Nephron (organoid): Measurements from ENCODE around the gene ZNF668.
A peak's percentile ranks its signal among the peaks of the same experiment; 100 is the strongest.

Source experiments
- H3K27ac Mint-ChIP-seq, 3 experiments: 2 replicates each; pipeline ENCODE4 v1.8.0; 2020; ENCODE audit warnings: mixed read lengths in 3 of 3, mild to moderate bottlenecking in 2 of 3, moderate library complexity in 1 of 3
- H3K27me3 Mint-ChIP-seq: 2 replicates; pipeline ENCODE4 v1.8.0; 2021; ENCODE audit warnings: low read depth, mild to moderate bottlenecking, moderate library complexity, mixed read lengths
- H3K36me3 Mint-ChIP-seq: 2 replicates; pipeline ENCODE4 v1.8.0; 2020; ENCODE audit warnings: low read depth, mixed read lengths
- H3K4me1 Mint-ChIP-seq: 2 replicates; pipeline ENCODE4 v1.8.0; 2020; ENCODE audit warnings: mixed read lengths
- H3K4me3 Mint-ChIP-seq, 3 experiments: 2 replicates each; pipeline ENCODE4 v1.8.0; 2020; ENCODE audit warnings: mild to moderate bottlenecking in 3 of 3, mixed read lengths in 3 of 3, moderate library complexity in 2 of 3
- H3K9me3 Mint-ChIP-seq: 2 replicates; pipeline ENCODE4 v1.8.0; 2020; ENCODE audit warnings: mixed read lengths
- TF ChIP-seq, protein P1 (sequence below), 3 experiments: fragments of 200-600 bp; sonication (generic); IDR thresholded peaks; one replicate each; pipeline ENCODE4 v1.5.0; 2021; ENCODE audit warnings: antibody characterized with exemption in 3 of 3; ENCODE audit not compliant: unreplicated experiment in 3 of 3

Gene ZNF668

GRCh38 chr16:31033709-31034492 lies 40.1 kb downstream of the ZNF668 start:
- Mint-ChIP-seq H3K4me3 (peak overlapping the region; percentile 92 to 95 (median 94)), H3K27me3 (peaks cover 3% of the 10 kb centered on the region), H3K9me3 (no peaks in the 10 kb centered on the region), H3K27ac (peak overlapping the region; percentile 94 to 97 (median 95)), H3K4me1 (peaks cover 20% of the 10 kb centered on the region), H3K36me3 (peaks cover 16% of the 10 kb centered on the region)
- TF ChIP-seq, protein P1, sequence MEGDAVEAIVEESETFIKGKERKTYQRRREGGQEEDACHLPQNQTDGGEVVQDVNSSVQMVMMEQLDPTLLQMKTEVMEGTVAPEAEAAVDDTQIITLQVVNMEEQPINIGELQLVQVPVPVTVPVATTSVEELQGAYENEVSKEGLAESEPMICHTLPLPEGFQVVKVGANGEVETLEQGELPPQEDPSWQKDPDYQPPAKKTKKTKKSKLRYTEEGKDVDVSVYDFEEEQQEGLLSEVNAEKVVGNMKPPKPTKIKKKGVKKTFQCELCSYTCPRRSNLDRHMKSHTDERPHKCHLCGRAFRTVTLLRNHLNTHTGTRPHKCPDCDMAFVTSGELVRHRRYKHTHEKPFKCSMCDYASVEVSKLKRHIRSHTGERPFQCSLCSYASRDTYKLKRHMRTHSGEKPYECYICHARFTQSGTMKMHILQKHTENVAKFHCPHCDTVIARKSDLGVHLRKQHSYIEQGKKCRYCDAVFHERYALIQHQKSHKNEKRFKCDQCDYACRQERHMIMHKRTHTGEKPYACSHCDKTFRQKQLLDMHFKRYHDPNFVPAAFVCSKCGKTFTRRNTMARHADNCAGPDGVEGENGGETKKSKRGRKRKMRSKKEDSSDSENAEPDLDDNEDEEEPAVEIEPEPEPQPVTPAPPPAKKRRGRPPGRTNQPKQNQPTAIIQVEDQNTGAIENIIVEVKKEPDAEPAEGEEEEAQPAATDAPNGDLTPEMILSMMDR (IDR thresholded peaks at IDR 0.05; ENCODE audit: unreplicated experiment in 3 of 3) = no peak

DNA sequence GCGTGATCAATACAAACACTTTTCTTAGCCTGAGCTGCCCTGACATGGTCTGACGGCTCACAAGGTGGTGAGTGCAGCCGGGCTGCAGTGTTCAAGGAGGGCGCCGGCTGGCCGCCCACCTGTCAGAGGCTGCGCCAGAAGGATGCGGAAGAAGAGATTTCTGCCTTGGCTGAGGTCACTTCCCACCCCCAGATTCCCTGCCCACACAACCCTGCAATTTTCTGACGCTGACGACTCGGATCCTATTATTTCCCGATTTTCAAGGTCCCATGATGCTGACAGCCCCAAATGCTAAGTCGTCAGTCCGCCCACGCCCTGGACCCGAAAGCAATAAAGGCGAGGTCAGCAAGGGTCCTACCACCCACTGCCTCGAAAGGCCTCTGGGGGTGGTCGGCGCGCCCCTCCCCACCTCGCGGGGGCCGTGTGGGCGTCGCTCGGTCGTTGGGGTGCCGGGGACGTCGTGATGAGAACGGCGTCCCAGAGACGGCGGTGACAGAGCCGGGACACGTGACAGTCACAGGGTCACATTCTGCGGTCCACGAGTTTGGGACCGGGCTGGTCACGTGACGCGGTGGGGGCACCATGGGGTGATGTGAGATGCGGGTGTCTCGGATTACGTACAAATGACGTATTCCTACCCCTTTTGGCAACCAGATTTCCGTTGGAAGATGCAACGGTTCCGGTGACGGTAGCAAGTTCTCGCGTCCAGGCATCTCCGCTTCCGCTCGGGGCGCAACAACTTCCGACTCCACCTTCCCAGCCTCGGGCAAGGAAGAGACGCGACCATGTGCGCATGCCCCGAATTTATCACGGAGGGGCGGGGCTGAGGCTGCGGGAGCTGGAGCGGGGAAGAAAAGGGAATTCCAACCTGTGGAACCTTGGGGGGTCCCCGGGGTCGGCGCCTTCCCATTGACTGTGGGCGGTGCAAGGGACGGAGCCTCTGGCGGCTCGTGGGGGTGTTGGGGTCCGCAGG lies 41.0 kb downstream of the ZNF668 start, which contains the start of gene STX4:
Gene STX4, plus strand, starts transcription at position 823 of the 973 bp plus-strand sequence. CDS start 248 bp downstream, outside the sequence.
- peak within 1 kb of the TSS; percentile 92 to 95 (median 94) for H3K4me3 Mint-ChIP-seq
- peak within 1 kb of the TSS; percentile 94 to 97 (median 95) for H3K27ac Mint-ChIP-seq
- H3K27me3 Mint-ChIP-seq = peaks cover 3% of the 10 kb centered on the region
- TF ChIP-seq, protein P1 (IDR thresholded peaks at IDR 0.05; ENCODE audit: unreplicated experiment in 3 of 3) = no peak
- H3K4me1 Mint-ChIP-seq = peaks cover 20% of the 10 kb centered on the region
- peaks cover 16% of the 10 kb centered on the region for H3K36me3 Mint-ChIP-seq
- H3K9me3 Mint-ChIP-seq = no peaks in the 10 kb centered on the region

- Mint-ChIP-seq H3K4me1 (peaks cover 20% of the 10 kb centered on the region), H3K9me3 (no peaks in the 10 kb centered on the region), H3K27ac (no peak overlapping the region), H3K27me3 (peaks cover 3% of the 10 kb centered on the region), H3K36me3 (peaks cover 7% of the 10 kb centered on the region), H3K4me3 (peak overlapping the region; percentile 15 to 95 (median 53))
- TF ChIP-seq, protein P1 (IDR thresholded peaks at IDR 0.05; ENCODE audit: unreplicated experiment in 3 of 3) = no peak
These were observed 42.8 kb downstream of the ZNF668 start for GRCh38 chr16:31031276-31031675.

GRCh38 chr16:31029272-31029671 lies 44.8 kb downstream of the ZNF668 start:
- H3K27me3 Mint-ChIP-seq = peaks cover 3% of the 10 kb centered on the region
- H3K27ac Mint-ChIP-seq = no peak overlapping the region
- peaks cover 20% of the 10 kb centered on the region for H3K4me1 Mint-ChIP-seq
- TF ChIP-seq, protein P1 (IDR thresholded peaks at IDR 0.05; ENCODE audit: unreplicated experiment in 3 of 3) = no peak
- no peaks in the 10 kb centered on the region for H3K9me3 Mint-ChIP-seq
- peaks cover 2% of the 10 kb centered on the region for H3K36me3 Mint-ChIP-seq
- H3K4me3 Mint-ChIP-seq = peak overlapping the region in 1 of 3 experiments; percentile 25

- Mint-ChIP-seq H3K27ac (peak overlapping the region in 2 of 3 experiments; percentile 21 to 32), H3K36me3 (no peaks in the 10 kb centered on the region), H3K27me3 (peaks cover 1% of the 10 kb centered on the region), H3K4me1 (peaks cover 5% of the 10 kb centered on the region), H3K9me3 (no peaks in the 10 kb centered on the region), H3K4me3 (no peak overlapping the region)
- TF ChIP-seq, protein P1 (IDR thresholded peaks at IDR 0.05; ENCODE audit: unreplicated experiment in 3 of 3) = no peak
These were observed 48.7 kb downstream of the ZNF668 start for GRCh38 chr16:31025339-31025738.
